H9 (cell line): ENCODE results near the gene GMPR. TPM values are rescaled to one million over a fixed set of nuclear protein-coding genes. Genes with fewer than 3 reads are reported as not detected.

Experiments used
- DNase-seq: peaks from one replicate; pipeline ENCODE4 v3.0.0-alpha.2; 2017
- H2AFZ ChIP-seq: one replicate; pipeline ENCODE4 v1.6.1; 2013; ENCODE audit warnings: mild to moderate bottlenecking, low read length, control low read depth, moderate library complexity
- H2AK5ac ChIP-seq: 2 replicates; pipeline ENCODE4 v1.6.1; 2013; ENCODE audit warnings: low read length, control low read depth, mixed read lengths; ENCODE audit not compliant: insufficient read length
- H2BK120ac ChIP-seq: one replicate; pipeline ENCODE4 v1.6.1; 2013; ENCODE audit warnings: low read depth, mild to moderate bottlenecking, low read length, control low read depth, inconsistent platforms; ENCODE audit not compliant: poor library complexity, severe bottlenecking
- H2BK12ac ChIP-seq: 2 replicates; pipeline ENCODE4 v1.6.1; 2013; ENCODE audit warnings: low read length, control low read depth, mixed read lengths, low read depth; ENCODE audit not compliant: insufficient read length
- H2BK15ac ChIP-seq: 2 replicates; pipeline ENCODE4 v1.6.1; 2013; ENCODE audit warnings: low read depth, low read length, control low read depth
- H2BK20ac ChIP-seq: one replicate; pipeline ENCODE4 v1.6.1; 2013; ENCODE audit warnings: low read depth, mild to moderate bottlenecking, low read length, control low read depth, inconsistent platforms; ENCODE audit not compliant: poor library complexity, severe bottlenecking
- H2BK5ac ChIP-seq: 2 replicates; pipeline ENCODE4 v1.6.1; 2013; ENCODE audit warnings: low read length, control low read depth, mixed read lengths; ENCODE audit not compliant: insufficient read length
- H3K14ac ChIP-seq: 2 replicates; pipeline ENCODE4 v1.6.1; 2013; ENCODE audit warnings: low read length, control low read depth; ENCODE audit not compliant: insufficient read depth
- H3K18ac ChIP-seq: 2 replicates; pipeline ENCODE4 v1.6.1; 2013; ENCODE audit warnings: low read depth, mild to moderate bottlenecking, mixed read lengths, low read length, control low read depth; ENCODE audit not compliant: insufficient read length
- H3K23ac ChIP-seq: 2 replicates; pipeline ENCODE4 v1.6.1; 2013; ENCODE audit warnings: low read length, control low read depth, mixed read lengths, low read depth; ENCODE audit not compliant: insufficient read length
- H3K23me2 ChIP-seq: 2 replicates; pipeline ENCODE4 v1.6.1; 2013; ENCODE audit warnings: low read depth, mild to moderate bottlenecking, mixed read lengths, low read length, control low read depth; ENCODE audit not compliant: insufficient read length, poor library complexity, severe bottlenecking
- H3K27ac ChIP-seq: 2 replicates; pipeline ENCODE4 v1.5.1; 2013; ENCODE audit warnings: low read length, control low read depth, mixed read lengths, low read depth; ENCODE audit not compliant: insufficient read length
- H3K27me3 ChIP-seq: 2 replicates; pipeline ENCODE4 v1.6.1; 2013; ENCODE audit warnings: low read length, control low read depth, inconsistent platforms; ENCODE audit not compliant: insufficient read depth
- H3K4ac ChIP-seq: 2 replicates; pipeline ENCODE4 v1.6.1; 2013; ENCODE audit warnings: low read depth, mild to moderate bottlenecking, control low read depth, inconsistent platforms, low read length, moderate library complexity
- H3K4me1 ChIP-seq: 2 replicates; pipeline ENCODE4 v1.6.1; 2013; ENCODE audit warnings: low read length, control low read depth, inconsistent platforms; ENCODE audit not compliant: insufficient read depth
- H3K4me2 ChIP-seq: 2 replicates; pipeline ENCODE4 v1.6.1; 2013; ENCODE audit warnings: low read length, control low read depth, mixed read lengths; ENCODE audit not compliant: insufficient read length, insufficient read depth
- H3K56ac ChIP-seq: 2 replicates; pipeline ENCODE4 v1.6.1; 2013; ENCODE audit warnings: low read depth, mild to moderate bottlenecking, mixed read lengths, low read length, control low read depth; ENCODE audit not compliant: insufficient read length
- H3K79me1 ChIP-seq: 2 replicates; pipeline ENCODE4 v1.6.1; 2013; ENCODE audit warnings: low read depth, mild to moderate bottlenecking, moderate library complexity, low read length, control low read depth, inconsistent platforms; ENCODE audit not compliant: insufficient read depth, poor library complexity, severe bottlenecking
- H3K79me2 ChIP-seq: 2 replicates; pipeline ENCODE4 v1.6.1; 2013; ENCODE audit warnings: low read length, control low read depth, inconsistent platforms; ENCODE audit not compliant: insufficient read depth
- H3K9ac ChIP-seq: 2 replicates; pipeline ENCODE4 v1.6.1; 2013; ENCODE audit warnings: low read length, control low read depth, mixed read lengths; ENCODE audit not compliant: insufficient read length; ENCODE audit errors: extremely low read depth
- H3K9me3 ChIP-seq: one replicate; pipeline ENCODE4 v1.6.1; 2013; ENCODE audit warnings: low read depth, low read length, inconsistent platforms; ENCODE audit not compliant: control insufficient read depth
- H3T11ph ChIP-seq: one replicate; pipeline ENCODE4 v1.6.1; 2013; ENCODE audit warnings: mild to moderate bottlenecking, low read length, control low read depth, inconsistent platforms
- H4K20me1 ChIP-seq: one replicate; pipeline ENCODE4 v1.6.1; 2013; ENCODE audit not compliant: control insufficient read depth, insufficient read length, insufficient read depth
- H4K5ac ChIP-seq: 2 replicates; pipeline ENCODE4 v1.6.1; 2013; ENCODE audit warnings: low read depth, mild to moderate bottlenecking, mixed read lengths, low read length, control low read depth; ENCODE audit not compliant: insufficient read length
- H4K8ac ChIP-seq: replicated peaks from 2 replicates; pipeline ENCODE4 v1.6.1; 2013; ENCODE audit warnings: low read length, control low read depth, mixed read lengths, low read depth; ENCODE audit not compliant: insufficient read length
- H4K91ac ChIP-seq: 2 replicates; pipeline ENCODE4 v1.6.1; 2013; ENCODE audit warnings: low read depth, mild to moderate bottlenecking, moderate library complexity, mixed read lengths, low read length, control low read depth; ENCODE audit not compliant: insufficient read length
- H3K27ac Mint-ChIP-seq, 3 experiments: 2 replicates in 2 of 3; 3 replicates in 1 of 3; pipeline ENCODE4 v1.8.0; 2020 to 2021; ENCODE audit warnings: mixed read lengths in 3 of 3, mild to moderate bottlenecking in 1 of 3, moderate library complexity in 1 of 3
- H3K27me3 Mint-ChIP-seq: 2 replicates; pipeline ENCODE4 v1.8.0; 2021; ENCODE audit warnings: low read depth, mild to moderate bottlenecking, moderate library complexity, mixed read lengths
- H3K36me3 Mint-ChIP-seq, 3 experiments: 2 replicates in 2 of 3; 3 replicates in 1 of 3; pipeline ENCODE4 v1.8.0; 2020 to 2021; ENCODE audit warnings: low read depth in 3 of 3, mixed read lengths in 3 of 3; ENCODE audit not compliant: insufficient read depth in 1 of 3
- H3K4me1 Mint-ChIP-seq, 2 experiments: 2 replicates each; pipeline ENCODE4 v1.8.0; 2020; ENCODE audit warnings: mixed read lengths in 2 of 2
- H3K4me3 Mint-ChIP-seq, 2 experiments: 2 replicates in 1 of 2; 3 replicates in 1 of 2; pipeline ENCODE4 v1.8.0; 2020 to 2021; ENCODE audit warnings: mild to moderate bottlenecking in 2 of 2, mixed read lengths in 2 of 2, moderate library complexity in 1 of 2
- H3K9me3 Mint-ChIP-seq, 2 experiments: 2 replicates in 1 of 2; 3 replicates in 1 of 2; pipeline ENCODE4 v1.8.0; 2020; ENCODE audit warnings: mild to moderate bottlenecking in 2 of 2, mixed read lengths in 2 of 2, moderate library complexity in 1 of 2
- WGBS: extraction: QIAGEN DNeasy Blood & Tissue Kit; methylation state at CpG from one replicate; pipeline ENCODE4 v1.1.7; 2013; ENCODE audit warnings: missing lambda C conversion rate, low lambda C conversion rate, mixed read lengths; ENCODE audit not compliant: insufficient read length; ENCODE audit errors: extremely low coverage; 5-methylcytosine and 5-hydroxymethylcytosine counted together
- total RNA-seq: library from RNA; stranded (reverse); gene quantifications from 2 replicates; pipeline ENCODE4 v1.2.1, GENCODE V29; 2021
- TF ChIP-seq, protein P1 (sequence below): fragments of 200-600 bp; sonication (generic); conservative IDR thresholded peaks from 3 replicates; pipeline ENCODE4 v1.8.0; 2021; ENCODE audit warnings: antibody characterized with exemption, mild to moderate bottlenecking

GMPR gene
- total RNA-seq, 1 experiment from 2014 or later = 0.70 TPM

DNA sequence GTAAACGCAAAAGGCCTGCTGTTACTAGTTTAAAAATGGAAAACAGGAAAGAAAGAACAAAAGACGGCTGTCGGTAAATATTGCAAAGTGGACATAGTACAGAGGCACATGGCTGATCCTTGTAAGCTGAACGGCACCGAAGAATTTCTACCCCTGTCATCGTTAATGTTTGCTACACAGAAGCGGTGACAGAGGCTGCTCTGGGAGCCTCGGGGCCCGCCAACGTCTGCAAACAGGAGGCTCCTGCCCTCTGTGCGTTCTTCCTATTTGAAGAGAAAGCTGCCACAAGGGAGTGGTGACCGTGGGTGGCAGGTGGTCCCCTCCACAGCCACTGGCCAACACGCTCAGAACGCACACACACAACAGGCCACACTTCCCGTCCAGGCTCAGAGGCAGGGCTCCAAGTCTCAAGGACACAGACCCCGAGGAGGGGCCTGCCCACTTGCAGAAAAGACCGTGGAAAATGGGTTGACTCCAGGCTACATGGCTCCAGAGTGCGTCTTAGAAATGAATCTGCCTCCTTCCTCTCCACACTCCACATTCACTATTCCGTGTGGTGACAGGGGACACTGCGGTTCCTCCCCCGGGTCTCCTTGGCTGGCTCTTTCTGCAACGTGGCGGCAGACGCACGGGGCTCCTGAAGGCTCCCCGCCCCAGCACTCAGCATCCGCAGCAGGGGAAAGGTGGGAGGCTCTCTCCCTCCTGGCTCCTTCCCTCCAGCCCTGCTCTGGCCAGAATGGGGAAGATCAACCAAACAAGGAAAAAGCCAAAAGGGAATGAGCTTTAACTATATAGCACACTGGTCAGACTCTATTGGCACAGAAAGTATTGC, 64.5 kb downstream of the GMPR start:
- TF ChIP-seq, protein P1, sequence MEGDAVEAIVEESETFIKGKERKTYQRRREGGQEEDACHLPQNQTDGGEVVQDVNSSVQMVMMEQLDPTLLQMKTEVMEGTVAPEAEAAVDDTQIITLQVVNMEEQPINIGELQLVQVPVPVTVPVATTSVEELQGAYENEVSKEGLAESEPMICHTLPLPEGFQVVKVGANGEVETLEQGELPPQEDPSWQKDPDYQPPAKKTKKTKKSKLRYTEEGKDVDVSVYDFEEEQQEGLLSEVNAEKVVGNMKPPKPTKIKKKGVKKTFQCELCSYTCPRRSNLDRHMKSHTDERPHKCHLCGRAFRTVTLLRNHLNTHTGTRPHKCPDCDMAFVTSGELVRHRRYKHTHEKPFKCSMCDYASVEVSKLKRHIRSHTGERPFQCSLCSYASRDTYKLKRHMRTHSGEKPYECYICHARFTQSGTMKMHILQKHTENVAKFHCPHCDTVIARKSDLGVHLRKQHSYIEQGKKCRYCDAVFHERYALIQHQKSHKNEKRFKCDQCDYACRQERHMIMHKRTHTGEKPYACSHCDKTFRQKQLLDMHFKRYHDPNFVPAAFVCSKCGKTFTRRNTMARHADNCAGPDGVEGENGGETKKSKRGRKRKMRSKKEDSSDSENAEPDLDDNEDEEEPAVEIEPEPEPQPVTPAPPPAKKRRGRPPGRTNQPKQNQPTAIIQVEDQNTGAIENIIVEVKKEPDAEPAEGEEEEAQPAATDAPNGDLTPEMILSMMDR = no peak
- no peak overlapping the region for H3K27ac ChIP-seq
- DNase-seq = no peak

More for the DNA sequence above, 64.5 kb downstream of the GMPR start:
- Histone ChIP-seq H3K9me3 (no peaks in the 10 kb centered on the region), H3K23me2 (peaks cover 3% of the 10 kb centered on the region), H2BK5ac (no peak overlapping the region), H3K56ac (no peak overlapping the region), H3K79me1 (no peaks in the 10 kb centered on the region), H2AK5ac (no peak overlapping the region), H3K4me2 (peak overlapping the region; percentile 51), H3K9ac (no peak overlapping the region), H3K27me3 (peaks cover 2% of the 10 kb centered on the region; the same call in 1 of the 2 replicates), H2BK12ac (no peak overlapping the region), H3K4me1 (peaks cover 2% of the 10 kb centered on the region; the same call in 1 of the 2 replicates), H2AFZ (no peak overlapping the region), H4K5ac (no peak overlapping the region), H3K4ac (no peak overlapping the region), H4K91ac (no peak overlapping the region), H2BK120ac (no peak overlapping the region), H4K20me1 (no peaks in the 10 kb centered on the region), H3K79me2 (no peaks in the 10 kb centered on the region), H4K8ac (no peak overlapping the region), H3T11ph (no peak overlapping the region), H2BK20ac (no peak overlapping the region), H2BK15ac (no peak overlapping the region), H3K18ac (no peak overlapping the region), H3K23ac (no peak overlapping the region), H3K14ac (no peak overlapping the region; the same call in 1 of the 2 replicates)
- Mint-ChIP-seq H3K4me1 (peaks cover 26 to 46% of the 10 kb centered on the region in 2 experiments), H3K36me3 (no peaks in the 10 kb centered on the region), H3K27ac (no peak overlapping the region), H3K9me3 (no peaks in the 10 kb centered on the region), H3K27me3 (no peaks in the 10 kb centered on the region), H3K4me3 (peak overlapping the region in 1 of 2 experiments; percentile 76; a peak in 3 of 5 replicates)
- WGBS = no CpG with 5 or more reads among the region's 27 CpGs
